ENCODE data around the gene REEP2.

DNA sequence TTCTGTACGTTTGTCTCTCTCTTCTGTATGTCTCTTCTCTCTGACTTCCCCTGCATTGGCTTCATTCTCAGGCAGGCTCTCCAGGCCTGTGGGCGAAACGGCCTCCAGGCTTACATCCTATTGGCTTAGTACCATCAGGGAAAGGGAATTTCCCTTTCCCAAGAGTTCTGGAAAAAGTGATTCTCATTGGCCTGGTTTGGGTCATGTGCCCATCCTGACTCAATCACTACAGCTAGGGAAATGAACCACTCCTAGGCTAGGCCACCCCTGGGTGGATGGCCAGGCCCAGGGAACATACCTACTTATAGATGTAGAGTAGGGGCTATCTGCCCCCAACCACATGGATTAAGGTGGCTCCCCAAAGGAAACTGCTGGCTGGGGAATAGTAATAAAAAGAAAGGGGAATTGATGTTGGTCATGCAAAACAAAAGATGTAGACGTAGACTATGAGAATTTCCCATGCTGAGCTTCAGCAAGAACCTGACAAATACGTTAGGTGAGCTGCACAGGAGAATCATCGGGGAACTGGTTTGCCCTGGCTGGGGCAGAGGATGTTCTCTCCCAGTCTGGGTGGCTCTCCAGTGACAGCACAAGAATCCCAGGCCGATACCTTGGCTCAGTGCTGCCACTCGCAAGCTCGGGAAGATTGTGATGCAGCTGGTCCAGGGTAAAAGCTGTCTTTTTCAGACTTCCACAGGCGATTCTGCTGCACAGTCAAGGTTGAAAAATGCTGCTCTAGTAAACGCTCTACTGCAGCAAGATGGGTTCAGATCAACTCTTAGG lies 22.7 kb downstream of the REEP2 start:
- TF ChIP-seq, protein P1, sequence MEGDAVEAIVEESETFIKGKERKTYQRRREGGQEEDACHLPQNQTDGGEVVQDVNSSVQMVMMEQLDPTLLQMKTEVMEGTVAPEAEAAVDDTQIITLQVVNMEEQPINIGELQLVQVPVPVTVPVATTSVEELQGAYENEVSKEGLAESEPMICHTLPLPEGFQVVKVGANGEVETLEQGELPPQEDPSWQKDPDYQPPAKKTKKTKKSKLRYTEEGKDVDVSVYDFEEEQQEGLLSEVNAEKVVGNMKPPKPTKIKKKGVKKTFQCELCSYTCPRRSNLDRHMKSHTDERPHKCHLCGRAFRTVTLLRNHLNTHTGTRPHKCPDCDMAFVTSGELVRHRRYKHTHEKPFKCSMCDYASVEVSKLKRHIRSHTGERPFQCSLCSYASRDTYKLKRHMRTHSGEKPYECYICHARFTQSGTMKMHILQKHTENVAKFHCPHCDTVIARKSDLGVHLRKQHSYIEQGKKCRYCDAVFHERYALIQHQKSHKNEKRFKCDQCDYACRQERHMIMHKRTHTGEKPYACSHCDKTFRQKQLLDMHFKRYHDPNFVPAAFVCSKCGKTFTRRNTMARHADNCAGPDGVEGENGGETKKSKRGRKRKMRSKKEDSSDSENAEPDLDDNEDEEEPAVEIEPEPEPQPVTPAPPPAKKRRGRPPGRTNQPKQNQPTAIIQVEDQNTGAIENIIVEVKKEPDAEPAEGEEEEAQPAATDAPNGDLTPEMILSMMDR (IDR thresholded peaks at IDR 0.05) = peak in 1 of 3 experiments; percentile 2
- no peak for TF ChIP-seq POLR2A (IDR thresholded peaks at IDR 0.05)
- peak in 1 of 2 donors; percentile 60 for TF ChIP-seq POLR2AphosphoS5 (IDR thresholded peaks at IDR 0.05; ENCODE audit: insufficient read depth in 1 of 2, low read depth in 1 of 2)

Data from vagina (tissue), 2 donors.